ENCODE results near the gene FAM168A.
"Not testable (repeated sequence)": the region's sequence is repeated elsewhere in the genome, so short reads cannot be mapped to it uniquely, and the experiment has no call there.

FAM168A gene

DNA sequence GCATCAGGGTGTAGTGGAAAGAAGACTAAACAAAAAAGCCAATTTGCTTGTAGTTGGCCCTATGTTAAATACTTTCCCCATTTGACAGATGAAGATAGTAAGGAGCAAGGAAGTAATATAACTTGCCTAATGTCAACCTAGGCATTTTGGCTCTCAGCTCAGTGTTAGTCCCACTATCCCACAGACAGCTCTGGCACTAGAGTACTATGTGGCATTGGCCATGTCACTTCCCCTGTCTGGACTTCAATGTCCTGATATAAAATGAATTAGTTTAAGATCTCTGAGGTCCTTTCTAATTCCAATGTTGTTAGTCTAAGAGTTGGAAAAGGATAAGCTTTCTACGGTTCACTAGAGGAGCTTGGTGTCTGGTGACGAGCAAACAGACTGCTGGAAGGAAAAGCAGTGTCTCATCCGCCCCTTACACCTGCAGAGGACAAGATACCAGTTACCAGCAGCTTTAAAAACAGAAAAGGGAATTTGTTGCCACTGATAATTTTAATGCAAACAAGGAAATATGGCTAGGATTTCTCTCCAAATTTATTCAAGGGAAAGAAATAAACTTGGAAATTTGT is 129.2 kb downstream of the FAM168A start:
- no peak for DNase-seq (ENCODE audit: low read depth in 2 of 2)

DNA sequence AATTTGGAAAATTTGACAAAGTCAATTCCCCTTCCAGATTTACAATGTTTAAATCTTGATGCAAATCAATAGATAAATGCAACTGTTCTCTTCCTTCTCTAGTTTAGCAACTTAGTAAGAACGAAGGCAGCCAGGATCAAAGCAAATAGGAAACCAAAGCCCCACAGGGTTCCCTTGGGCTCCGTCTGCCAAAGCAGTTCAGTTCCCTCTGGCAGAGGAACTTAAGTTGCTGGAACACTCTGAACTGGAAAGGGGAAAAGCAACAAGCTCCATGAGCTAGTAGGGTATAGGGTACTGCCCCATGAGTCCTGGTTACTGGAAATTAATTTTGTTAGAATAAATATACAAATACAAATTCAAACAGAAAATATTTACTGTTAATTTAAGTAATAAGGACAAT is 130.4 kb downstream of the FAM168A start:
- no peak for DNase-seq (ENCODE audit: low read depth in 2 of 2)

DNA sequence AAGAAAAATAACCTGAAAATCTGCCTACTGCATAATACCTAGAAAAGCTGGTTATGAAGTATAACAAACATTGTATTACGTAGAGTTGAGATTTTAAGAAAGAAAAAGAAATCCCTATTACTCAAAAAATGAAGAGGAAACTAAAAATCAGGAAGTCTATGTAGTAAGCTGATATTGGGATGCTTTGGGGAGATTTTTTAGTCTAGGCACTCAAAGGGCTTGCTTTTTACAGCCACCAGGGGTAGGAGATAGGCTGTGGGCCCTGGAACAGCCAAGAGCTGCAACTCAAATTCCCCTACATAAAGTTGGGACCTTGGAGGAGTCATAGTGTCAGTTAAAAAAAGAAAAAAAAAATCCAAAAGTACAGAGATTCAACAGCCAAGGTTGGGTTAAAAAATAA is 131.3 kb downstream of the FAM168A start:
- DNase-seq (ENCODE audit: low read depth in 2 of 2), result no peak

DNA sequence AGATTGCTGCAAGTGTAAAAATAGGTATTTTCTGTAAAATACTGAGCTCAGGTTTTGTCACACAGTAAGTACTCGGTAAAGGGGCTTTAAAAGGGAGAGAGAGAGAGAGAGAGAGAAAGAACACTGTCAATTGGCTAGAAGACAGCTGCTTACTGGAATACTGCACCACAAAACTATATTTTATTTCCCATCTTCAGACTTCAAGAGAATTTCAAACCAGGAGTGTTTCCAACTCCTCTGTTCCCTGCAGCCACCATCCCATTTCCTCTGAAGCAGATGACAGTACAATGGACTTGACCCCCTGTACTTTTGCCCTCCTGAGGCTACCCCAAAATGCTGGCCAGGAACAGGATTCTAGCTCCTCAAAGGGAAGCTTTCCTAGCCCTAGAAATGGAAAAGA is 132.0 kb downstream of the FAM168A start:
- no peak for DNase-seq (ENCODE audit: low read depth in 2 of 2)

DNA sequence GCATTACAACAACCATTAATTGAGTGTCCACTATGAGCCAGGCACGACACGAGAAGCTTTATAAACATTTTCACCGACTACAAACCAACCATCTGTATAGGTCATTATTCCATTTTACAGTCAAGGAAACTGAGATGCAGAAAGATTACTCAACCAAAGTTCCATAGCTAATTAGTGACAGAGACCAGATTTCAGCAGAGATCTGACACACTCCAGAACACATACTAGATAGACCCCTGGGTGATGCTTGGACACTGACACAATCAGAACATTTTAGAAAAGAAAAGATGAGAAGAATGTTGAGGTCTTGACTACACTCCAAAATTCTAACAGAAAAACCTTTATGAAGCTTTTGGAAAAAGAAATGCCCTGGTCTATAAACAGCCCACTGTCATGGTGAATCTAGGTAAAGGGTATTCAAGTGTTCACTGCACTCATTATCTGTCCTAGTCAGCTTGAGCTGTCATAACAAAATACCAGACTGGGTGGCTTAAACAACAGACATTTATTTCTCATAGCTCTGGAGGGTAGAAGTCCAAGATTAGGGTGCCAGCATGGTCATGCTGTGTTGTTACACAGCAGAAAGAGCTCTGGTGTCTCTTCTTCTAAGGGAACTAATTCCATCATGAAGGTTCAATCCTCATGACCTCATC is 132.8 kb downstream of the FAM168A start:
- no peak for DNase-seq (ENCODE audit: low read depth in 2 of 2)

DNA sequence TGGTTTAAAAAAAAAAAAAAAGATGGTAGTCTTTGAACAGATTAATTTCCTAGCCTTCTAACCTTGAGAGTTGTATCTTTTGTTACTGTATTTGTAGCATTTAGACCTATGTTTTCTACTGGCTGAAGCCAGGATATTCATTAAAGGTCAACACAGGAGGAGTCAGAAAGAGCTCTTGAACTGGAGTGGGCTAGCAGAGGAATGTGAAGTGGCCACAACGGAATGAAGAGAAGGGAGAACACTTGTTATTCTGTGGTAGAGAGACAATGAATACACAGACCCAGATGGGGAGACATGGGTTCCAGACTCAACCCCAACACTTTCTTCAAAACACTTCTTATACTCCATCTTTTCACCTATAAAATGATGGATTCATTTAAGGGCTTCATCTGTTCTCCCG is 133.6 kb downstream of the FAM168A start:
- no peak for DNase-seq (ENCODE audit: low read depth in 2 of 2)

DNA sequence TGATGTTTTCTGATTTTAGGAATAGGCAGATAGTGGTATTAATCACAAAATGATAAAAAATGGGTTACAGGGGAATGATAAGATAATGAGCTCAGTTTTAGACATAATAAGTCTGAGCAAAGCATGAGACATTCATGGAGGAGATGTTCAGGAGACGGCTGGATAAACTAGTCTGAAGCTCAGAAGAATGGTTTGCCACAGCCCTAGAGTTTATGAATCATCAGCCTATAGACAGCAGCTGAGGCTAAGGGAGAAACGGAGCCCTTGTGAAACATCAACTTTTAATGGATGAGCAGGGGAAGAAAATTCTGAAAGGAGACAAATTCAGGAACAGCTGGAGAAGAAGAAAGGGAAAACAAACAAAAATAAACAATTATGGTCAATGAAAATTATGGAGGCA is 134.6 kb downstream of the FAM168A start:
- no peak for DNase-seq (ENCODE audit: low read depth in 2 of 2)

DNA sequence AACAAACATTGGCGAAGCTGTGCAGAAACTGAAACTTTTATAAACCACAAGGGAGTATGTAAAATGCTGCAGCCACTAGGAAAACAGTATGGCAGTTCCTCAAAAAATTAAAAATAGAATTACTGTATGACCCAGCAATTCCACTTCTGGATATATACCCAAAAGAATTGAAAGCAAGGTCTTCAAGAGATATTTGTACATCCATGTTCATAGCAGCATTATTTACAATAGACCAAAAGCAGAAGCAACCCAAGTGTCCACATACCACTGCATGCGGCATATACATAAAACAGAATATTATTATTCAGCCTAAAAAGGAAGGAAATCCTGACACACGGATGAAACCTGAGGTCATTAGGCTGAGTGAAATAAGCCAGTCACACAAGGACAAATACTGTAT is 135.9 kb downstream of the FAM168A start:
- DNase-seq (ENCODE audit: low read depth in 2 of 2), result no peak

DNA sequence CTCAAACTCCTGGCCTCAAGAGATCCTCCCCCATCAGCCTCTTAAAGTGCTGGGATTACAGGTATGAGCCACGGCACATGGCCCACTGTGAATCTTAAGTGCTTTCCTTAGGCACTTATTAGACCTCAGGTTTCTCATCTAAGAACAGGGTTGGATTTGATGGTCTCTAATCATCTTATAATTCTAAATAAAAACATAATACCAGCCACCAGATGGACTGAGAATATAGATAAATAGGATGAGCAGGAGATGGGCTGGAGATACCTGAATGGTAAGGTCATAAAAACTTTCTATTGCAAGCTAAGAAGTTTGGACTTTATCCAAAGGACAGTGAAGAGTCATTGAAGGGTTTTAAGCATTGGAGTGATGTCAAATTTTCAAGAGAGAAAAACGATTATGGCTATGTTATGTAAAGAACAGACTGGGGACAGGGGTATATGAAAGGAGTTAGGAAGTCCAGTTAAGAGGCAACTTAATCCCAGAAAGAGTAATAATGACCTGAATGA is 136.5 kb downstream of the FAM168A start:
- DNase-seq (ENCODE audit: low read depth in 2 of 2), result no peak

DNA sequence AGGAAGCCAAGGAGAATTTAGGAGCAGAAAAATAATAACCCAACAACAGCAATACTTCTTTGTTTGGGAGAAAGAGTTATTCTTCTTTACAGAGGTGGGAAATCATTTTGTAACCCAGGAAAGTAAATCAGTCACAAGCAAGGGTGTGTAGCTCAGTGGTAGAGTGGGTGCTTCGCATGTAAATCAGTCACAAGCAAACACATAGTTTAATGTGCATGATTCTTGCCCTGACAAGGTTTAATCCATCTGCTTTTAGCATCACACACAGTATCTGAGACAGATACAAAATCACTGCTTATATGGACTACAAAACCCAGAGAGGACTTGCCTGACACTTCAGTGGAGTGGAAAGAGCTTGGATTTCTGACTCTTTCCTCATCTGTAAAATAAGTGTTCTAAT is 139.7 kb downstream of the FAM168A start:
- DNase-seq (ENCODE audit: low read depth in 2 of 2), result no peak

DNA sequence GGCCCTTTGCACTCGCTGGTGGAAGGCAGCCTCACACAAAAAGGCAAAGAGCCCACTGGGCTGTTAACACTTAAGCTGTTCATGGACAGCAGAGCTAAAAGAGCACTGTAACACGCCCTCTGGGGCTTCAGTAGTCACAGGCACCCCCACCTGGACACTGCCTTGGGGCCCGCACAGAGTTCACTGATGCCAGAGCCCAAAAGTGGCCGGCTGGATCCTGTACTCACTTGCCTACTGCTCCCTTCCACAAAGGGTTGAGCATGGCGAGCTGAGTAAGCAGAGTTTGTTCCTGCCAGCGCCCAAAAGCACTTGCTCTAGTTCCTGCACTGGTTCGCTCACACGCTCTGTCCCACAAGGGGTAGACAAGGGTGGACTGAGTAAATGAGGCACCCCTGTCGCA is 142.9 kb downstream of the FAM168A start:
- no peak for DNase-seq (ENCODE audit: low read depth in 2 of 2)

DNA sequence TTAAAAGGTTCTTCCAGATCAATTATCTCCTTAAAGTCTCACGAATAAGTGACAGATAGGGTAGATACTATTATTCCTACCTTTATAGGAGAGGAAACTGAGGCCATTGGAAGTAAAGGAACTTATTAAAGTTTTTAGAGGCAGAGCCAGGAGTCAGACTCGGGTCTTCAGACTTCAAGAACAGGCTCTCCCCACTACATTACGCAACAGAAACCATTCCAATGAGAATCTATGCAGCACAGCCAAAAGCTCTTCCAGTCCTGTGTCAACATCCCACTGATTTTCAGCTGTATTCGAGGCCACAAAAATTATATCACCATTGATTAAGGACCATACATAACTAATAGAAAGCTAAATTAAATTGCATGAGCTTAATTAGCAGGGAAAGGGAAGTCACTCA is 144.3 kb downstream of the FAM168A start:
- no peak for DNase-seq (ENCODE audit: low read depth in 2 of 2)

DNA sequence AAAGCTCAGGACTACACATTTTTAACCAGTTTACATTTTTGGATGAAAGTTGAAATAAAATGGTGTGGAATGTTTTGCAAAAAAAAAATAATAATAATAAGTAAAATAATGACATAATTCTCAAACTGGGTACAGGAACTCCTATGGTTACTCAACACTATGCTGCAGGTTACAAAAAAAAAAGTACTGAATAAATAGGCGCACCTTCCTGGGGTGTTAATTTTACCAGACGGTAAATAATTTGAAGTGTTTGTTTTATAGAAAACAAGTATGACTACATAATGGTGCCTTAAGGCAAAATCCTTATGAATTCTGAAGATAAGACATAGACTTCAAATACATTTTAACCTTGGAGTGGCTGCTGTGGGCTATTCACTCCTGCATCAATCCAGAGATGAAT is 145.2 kb downstream of the FAM168A start:
- DNase-seq (ENCODE audit: low read depth in 2 of 2), result no peak

DNA sequence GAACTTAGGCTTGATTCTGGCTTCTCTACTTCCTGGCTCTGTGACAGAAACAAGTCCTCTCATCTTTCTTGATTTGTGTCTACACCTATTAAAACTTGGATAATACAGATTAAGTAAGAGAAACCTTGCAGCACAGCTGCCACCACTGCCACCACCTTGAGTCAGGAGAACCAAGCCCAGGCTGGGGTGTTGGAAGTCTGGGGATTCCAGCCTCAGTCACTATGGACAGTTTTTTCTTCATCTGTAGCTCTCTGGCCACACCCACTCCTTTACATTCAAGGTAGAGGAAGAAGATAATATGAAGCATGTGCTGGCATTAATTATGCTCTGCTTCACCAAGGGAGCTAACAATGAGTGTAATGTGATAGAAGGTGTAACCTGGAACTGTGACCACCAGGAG is 146.0 kb downstream of the FAM168A start:
- DNase-seq (ENCODE audit: low read depth in 2 of 2), result no peak

DNA sequence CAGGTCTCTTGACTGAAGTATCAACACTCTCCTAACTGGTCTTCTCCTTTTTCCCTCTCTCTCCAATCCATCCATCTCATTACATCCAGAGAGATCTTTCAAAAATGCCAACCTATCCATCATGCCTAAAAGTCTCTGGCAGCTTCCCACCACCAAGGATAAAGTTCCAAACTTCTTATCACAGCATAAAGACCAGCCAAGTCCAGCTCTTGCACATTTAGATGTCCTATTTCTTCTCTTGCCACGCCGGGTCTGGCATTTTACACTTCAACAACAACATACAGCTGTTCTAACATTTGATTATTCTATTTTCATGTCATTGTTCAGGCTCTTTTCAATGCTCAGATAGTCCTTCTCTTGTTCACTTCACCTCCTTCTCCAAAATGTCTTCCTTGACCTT is 151.1 kb downstream of the FAM168A start:
- no peak for DNase-seq (ENCODE audit: low read depth in 2 of 2)

DNA sequence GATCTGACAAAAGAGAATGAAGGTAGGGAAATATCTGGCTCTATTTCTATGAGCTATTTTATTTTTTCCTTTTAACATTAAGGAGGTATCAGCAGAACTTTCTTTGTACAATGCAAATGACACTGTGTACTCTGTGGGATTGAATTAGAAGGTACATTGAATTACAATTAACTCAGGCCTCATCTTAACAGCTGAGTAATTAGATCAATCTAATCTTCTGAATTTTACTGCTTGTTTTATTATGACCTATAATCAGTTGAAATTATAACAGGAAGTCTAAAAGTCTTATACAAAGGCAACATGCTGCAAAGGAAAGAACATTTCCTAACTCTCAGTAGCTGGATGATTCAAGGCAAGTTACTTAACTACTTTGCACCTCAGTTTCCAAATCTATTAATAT is 151.9 kb downstream of the FAM168A start:
- no peak for DNase-seq (ENCODE audit: low read depth in 2 of 2)

DNA sequence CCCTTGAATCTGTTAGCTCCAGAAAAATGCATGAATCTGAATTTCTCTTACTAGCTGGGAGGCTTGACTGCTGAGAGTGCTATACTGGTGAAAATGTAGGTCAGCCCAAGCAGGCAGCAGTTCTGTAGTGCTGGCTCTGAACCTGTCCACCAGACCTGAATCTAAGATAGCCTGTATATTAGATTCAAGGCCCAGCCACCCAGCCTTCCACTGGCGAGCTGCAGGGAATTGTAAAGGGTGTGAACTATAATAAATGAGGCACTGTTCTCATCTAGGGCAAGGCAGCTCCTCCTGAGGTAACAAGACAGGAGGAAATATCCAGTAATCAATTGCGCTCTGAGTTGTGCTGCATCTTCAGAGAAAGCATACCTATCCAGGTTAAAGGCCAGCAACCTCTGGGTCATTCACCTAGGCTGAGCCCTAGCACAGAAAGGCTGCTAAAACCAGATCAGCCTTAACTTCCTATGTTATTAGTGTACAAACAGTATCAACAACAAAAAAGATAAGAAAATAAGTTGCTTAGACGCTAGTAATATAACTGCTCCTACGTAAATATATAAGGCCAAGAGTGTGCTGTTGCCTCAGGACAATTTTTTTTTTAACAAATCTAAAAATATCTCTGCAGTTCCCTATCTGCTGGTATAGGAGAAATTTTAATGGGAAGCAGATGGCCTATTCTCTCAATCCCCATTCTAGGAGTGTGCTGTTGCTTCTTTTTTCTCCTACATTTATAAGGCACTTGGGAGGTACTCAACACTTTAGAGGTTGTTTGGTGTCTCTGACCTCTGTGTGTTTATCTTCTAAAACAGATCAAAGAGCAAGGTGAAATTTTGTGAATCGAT is 158.7 kb downstream of the FAM168A start:
- no peak for DNase-seq (ENCODE audit: low read depth in 2 of 2)

DNA sequence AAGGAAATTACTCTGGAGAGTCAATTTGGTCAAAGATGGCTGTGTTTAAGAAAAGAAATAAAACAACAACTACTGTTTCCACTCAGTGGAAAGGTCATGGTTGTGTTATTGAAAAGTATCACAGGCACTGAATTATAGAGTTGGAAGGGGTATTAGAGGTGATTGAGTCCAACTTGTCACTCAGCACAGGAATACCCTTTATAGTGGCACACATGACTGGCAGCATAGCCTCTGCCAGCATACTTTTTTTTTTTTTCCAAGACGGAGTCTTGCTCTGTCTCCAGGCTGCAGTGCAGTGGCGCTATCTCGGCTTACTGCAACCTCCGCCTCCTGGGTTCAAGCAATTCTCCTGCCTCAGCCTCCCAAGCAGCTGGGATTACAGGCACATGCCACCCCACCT is 161.1 kb downstream of the FAM168A start:
- not testable (repeated sequence) for DNase-seq (ENCODE audit: low read depth in 2 of 2)

DNA sequence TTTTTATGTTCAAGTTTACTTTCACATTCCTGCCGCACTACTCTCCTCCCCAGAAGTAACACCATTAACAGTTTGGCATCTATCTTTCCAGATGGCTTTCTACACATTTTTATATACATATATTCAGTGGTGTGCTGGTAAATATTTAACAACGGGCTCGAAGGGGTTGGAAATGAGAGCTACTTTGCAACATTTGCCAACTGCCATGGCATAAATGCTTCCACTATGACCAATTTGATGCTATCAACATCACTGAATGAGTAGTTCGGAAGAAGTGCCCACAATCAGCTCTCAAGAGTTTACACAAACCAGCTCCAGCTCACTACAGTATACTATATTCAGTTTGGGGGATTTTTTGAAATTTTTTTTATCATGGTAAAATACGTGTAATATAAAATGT is 166.5 kb downstream of the FAM168A start:
- DNase-seq (ENCODE audit: low read depth in 2 of 2), result no peak

DNA sequence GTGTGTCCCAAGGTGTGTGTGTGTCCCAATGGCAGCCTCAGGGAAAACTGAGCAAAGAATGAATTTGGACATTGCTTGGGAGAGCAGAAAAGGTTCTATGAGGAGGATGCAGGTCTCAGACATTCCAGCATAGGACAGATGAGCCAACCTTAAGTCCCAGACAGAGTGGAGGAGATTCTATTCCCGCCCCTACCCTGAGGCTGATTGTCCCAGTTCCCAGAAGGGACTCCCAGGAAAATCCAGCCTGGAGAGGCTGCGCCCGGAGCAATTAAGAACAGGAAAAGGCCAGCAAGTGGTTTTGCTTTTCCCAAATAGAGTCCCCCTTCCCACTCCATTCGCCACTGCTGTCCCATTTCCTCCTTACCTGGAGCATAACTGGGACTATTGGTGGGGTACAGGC is 167.6 kb downstream of the FAM168A start:
- DNase-seq (ENCODE audit: low read depth in 2 of 2), result no peak

DNA sequence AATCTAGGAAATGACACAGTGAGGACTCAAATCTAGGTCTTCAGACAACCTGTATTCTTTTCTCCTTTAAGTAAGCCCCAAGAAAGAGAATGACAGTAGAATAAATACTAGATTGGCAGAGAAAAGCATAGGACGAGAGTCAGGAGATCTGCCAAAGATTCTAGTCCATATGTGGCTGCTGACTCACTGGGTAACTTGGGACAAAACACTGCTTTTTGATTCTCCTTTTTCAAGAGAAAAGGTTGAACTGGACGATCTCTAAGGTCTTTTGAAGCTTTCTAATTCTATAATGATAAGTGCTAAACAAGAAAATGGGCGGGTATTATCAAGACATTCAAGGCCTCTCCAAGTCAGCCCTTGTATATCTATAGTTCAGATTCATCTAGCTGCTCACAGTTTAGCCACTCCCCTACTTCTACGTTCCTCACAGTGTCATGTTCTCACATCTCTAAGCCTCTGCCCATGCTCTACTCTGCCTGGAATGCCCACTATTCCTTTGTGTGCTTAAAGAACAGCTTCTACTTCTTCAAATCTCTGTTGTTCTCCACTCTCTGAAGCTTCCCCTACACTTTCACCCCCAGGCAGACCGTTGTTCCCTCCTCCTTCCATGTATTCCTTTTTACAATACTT is 168.7 kb downstream of the FAM168A start:
- no peak for DNase-seq (ENCODE audit: low read depth in 2 of 2)

DNA sequence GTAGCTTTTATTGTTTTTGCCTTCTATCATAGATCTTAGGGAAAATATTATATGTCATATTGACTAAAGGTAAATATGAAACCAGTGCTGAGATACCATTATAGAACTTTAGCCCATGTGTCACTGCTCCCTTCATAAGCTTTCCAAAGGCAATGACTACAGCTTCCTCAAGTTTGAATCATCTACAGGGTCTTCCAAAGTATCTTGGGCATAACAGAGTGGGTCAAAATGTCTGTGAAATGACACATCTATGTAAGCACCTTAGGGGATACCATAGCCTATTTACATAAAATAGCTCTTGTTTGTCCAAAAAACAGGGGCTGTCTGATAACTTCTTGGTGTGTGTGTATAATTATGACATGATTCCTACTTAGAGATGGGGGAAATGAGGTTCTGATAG is 169.2 kb downstream of the FAM168A start:
- no peak for DNase-seq (ENCODE audit: low read depth in 2 of 2)

DNA sequence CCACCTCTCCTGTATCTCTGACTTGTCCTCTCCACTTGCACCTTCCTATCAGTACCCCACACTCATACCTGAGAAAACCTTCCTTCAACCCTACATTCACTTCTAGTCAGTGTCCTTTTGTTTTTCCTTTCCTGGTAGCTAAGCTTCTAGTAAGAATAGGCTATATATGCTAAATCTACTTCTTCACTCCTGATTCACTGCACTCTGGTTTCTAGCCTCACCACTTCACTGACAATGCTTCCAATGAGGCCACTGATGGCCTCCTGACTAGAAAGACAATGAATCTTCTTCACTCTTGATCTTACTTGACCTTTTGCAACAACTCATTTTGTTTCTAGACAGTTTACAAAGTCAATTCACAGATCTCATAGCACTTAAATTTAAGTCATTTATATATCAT is 169.7 kb downstream of the FAM168A start:
- DNase-seq (ENCODE audit: low read depth in 2 of 2), result no peak
